Nucleus accumbens (tissue), 56 donors: ENCODE measurements around the gene PGA3.
"Not testable (repeated sequence)": the region's sequence is repeated elsewhere in the genome, so short reads cannot be mapped to it uniquely, and the experiment has no call there.

Experiments
- DNase-seq, 56 donors: peaks; one replicate each; lab custom pipeline; 2025; lab: John Stamatoyannopoulos, UW

Gene PGA3

DNA sequence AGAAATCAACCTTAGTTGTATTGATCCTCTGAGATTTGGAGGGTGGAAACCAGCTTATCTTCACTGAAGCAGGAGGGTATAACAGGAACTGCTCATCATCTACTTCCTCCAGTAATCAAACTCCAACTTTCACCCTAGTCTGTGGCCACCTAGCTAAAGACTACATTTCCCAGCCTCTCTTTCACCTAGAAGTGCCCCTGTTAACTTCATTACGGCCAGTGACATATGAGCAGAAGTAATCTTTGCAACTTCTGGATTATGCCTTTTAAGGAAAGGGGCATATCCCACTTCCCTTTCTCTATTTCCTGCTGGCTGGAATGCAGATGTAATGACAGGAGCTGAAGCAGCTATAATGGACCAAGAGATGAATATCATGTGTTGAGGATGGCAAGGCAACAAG, 34.5 kb upstream of the PGA3 start:
- DNase-seq, result no peak

DNA sequence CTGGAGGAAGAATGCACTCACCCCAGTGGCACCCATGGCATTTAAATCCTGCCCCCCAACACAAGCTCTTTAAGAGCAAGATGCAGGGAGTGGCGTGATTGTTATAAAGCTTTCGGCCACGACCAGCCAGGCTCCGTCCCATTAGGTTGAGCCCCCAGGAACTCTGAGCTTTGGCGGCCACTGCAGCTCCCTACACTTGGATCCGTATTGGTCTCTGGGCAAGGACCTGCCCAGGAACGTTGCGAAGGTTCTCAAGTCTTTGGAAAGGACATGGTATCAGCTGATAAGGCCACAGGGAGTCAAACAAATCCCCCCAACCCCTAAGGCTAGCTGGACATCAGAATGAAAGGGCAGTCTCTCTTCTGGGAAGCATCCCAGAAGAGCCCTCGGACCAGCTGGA, 32.7 kb upstream of the PGA3 start:
- DNase-seq, result no peak

- no peak for DNase-seq
These were observed 31.4 kb upstream of the PGA3 start for GRCh38 chr11:61171907-61172306.

DNA sequence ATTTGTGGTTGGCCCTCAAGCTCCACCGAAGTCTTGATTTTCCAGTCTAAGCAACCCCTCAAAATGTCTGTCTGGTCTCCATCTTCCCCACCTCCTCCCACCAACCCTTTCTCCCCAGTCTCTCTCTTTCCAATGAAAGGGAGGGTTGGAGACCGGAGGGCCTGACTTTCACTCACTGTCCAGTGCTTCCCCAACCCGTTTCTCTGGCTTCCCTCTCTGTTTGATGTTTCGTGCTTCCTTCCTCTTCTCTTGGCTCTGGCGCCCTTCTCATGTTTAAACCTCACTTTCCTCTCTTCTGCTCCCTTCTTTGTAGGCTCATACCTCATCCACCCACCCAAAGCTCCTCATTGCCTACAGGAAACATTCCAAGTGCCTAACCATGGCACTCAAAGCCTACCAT, 31.0 kb upstream of the PGA3 start:
- no peak for DNase-seq

- no peak for DNase-seq
These were observed 30.4 kb upstream of the PGA3 start for GRCh38 chr11:61172888-61173287.

DNA sequence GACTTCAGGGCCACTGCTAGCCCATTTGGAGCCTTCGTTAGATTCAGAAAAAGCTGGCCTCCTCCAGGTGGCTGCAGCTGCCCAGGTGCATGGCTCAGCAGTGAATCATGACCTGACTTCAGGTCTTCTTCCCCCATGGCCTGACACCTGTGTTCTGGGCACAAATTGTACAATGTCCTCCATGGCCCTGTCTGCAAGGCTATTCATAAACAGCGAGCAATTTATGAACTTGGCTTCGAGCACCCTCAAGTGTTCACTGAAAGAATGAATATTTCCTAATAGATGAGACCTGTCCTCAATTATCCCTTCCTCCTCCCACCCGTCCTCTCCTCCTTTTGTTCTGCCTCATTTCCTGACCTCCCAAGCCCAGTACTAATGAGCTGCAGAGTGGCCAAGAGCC, 29.9 kb upstream of the PGA3 start:
- DNase-seq, result no peak

GRCh38 chr11:61174273-61174672, 29.0 kb upstream of the PGA3 start:
- DNase-seq, result no peak

DNA sequence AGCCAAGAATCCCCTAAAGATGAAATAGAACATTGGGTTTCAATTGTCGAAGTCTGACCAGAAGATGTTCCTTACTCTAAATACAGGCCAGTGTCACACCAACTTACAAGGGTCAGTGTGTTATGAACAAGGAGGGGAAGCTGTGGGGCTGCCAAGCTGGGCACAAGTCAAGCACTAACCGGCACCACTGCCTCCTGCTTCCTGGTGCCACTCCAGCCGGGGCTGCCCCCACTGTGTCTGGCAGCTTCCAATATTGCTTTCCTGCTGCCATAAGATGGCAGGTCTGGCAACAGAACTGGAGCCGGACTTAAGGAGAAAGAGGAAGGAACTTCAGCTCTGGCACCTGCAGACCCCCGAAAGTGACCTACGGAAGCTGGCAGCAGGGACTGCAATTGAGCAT, 28.4 kb upstream of the PGA3 start:
- no peak for DNase-seq

GRCh38 chr11:61176446-61176845, 26.9 kb upstream of the PGA3 start:
- DNase-seq, result no peak

DNA sequence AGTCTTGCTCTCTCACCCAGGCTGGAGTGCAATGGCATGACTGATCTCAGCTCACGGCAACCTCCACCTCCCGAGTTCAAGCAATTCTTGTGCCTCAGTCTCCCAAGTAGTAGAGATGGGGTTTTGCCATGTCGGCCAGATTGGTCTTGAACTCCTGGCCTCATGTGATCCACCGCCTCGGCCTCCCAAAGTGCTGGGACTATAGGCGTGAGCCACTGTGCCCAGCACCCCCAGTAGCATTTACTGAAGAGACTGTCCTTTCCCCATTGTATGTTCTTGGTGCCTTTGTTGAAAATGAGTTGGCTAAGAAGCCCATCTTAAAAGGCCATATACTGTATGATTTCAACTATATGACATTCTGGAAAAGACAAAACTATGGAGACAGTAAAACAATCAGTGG, 23.1 kb upstream of the PGA3 start:
- DNase-seq, result not testable (repeated sequence)

GRCh38 chr11:61181489-61181888, 21.8 kb upstream of the PGA3 start:
- DNase-seq, result no peak

DNA sequence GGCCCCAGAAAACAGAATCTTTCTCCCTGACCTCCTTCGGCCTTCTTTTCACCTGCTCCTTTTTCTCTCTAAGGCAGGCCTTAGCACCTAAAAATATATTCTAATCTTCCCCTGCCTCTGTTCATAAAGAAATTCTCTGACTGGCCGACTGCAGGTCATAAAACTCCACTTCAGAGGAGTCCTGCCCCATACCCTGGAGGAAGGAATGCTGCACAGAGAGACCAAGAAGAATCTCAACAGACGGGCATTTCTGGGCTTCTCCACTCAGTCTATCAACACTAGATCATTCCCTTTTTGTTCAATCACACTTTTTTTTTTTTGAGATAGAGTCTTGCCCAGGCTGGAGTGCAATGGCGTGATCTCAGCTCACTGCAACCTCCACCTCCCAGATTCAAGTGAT, 19.7 kb upstream of the PGA3 start:
- no peak for DNase-seq

DNA sequence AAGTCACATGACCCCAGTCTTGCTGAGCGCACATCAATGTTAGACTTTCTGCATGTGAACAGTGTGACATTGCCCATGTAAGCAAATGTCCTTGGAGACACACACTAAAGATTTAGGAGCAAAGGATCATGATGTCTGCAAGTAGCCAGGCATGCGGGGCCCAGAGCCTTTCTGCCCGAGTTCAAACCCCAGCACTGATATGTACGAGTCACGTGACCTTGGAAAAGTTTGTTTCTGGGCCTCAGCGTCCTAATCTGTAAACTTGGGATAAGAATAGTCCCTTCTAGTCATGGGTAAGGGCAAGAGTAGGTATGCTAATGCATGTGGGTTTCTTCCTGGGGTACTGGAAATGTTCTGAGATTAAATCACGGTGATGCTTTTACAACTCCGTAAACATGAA, 16.8 kb upstream of the PGA3 start:
- no peak for DNase-seq

DNA sequence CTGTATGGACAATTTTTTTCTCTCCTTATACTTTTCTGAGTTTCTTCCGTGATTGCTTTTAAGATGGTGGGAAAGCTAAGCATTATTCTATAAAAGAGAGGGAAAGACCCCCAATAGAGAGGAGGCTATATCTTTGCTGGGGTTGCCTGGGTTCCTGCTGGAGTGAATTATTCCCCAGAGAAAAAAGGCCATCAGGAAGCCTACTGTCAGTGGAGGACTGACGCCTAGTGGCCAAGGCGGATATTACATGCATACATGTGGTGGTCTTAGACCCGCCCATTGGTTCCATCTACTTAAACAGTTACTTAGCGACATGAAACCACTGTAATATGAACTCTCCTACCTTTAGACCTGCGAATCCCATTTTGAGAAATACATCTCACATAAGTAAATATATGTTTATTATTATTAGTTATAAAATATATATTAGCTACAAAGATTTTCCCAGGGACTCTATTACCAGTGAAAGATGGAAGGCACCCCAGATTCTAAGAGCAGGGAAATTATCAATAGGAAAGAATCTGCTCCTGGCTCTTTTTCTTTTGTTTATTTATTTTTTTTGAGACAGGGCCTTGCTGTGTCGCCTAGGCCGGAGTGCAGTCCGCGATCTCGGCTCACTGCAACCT, 15.7 kb upstream of the PGA3 start:
- DNase-seq, result peak in 39 of 56 donors; percentile 1 to 85 (median 28)

DNA sequence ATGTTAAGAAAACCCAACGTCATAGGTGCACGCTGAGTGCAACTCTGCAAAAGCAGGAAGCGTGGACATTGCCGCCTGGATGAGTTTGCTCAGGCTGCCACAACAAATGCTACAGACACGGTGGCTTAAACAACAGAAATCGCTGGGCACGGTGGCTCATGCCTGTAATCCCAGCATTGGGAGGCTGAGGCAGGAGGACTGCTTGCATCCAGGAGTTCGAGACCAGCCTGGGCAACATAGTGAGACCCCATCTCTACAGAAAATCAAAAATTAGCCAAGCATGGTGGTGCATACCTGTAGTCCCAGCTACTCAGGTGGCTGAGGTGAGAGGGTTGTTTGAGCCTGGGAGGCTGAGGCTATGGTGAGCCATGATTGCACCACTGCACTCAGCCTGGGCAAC, 13.4 kb upstream of the PGA3 start:
- DNase-seq, result no peak

- no peak for DNase-seq
These were observed 9.7 kb upstream of the PGA3 start for GRCh38 chr11:61193596-61193995.

DNA sequence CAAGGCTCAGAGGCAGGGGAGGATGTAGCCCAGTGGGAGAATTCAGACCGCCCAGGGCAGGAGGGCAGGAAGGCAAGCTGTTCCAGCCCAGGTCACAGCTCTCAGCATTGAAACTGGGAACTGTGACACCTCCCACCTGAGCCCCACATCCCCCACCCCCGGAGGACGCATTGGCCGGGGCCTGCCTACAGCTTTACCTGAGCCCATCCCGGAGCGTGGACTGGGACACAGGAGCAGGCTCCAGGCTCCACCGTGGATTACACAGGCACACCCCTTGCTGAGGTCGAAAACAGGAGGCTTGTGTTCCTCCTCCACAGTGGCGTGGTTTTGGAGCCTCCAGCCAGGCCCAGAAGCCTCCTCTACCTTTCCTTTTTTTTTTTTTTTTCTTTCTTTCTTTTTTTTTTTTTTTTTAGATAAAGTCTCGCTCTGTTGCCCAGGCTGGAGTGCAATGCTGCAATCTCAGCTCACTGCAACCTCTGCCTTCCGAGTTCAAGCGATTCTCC, 9.1 kb upstream of the PGA3 start:
- no peak for DNase-seq

GRCh38 chr11:61194981-61195695, 8.2 kb upstream of the PGA3 start:
- DNase-seq, result no peak

DNA sequence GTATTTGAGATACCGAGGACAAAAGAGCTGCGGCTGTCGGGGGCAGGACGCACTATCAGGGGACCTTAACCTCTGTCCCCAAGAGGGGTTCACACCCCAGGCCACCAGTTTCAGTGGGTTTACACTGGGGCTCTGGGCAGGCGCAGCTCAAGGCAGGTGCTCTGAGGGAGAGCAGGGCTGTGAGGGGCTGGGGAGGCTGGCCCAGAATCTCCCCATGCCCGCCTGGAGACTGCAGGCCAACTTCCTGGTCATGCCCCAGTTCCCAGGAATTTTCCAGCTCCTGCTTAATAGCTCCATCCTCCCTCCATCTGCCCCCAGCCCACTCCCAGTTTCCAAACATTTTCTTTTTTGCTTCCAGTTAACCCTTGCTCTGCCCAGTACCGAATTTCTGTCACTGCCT, 7.6 kb upstream of the PGA3 start:
- no peak for DNase-seq

- DNase-seq, result no peak
These were observed 5.0 kb upstream of the PGA3 start for GRCh38 chr11:61198361-61198760.

DNA sequence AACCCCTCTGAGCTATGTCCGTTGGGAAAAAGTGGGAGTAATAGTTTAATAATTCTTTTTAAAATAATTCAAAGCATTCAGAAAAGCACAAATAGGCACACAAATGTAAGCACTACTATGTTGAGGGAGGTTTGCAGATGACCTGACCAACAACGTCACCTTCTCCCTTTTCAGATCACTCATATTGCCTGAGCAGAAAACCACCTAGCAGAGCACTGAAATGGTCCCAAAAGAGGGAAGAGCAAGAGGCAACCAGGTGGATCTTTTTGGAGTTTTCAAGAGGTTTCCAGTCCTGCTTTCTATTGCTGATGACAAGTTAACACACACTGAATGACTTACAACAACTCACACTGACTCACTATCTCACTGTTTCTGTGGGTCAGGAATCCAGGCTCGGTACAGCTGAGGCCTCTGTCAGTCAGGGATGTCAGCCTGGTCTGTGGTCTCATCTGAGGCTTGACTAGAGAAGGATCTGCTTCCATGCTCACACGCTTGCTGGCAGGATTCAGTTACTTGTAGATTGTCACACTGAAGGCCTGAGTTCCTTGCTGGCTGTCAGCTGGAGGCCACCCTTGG, 4.3 kb upstream of the PGA3 start:
- no peak for DNase-seq

GRCh38 chr11:61201476-61201875, 1.8 kb upstream of the PGA3 start:
- DNase-seq, result no peak
